Cerebellar nuclear complex (tissue), 1 donor: ENCODE measurements around the gene ITGA5.

Experiments
- DNase-seq, 2 experiments: peaks; one replicate each; lab custom pipeline; 2025; lab: John Stamatoyannopoulos, UW

ITGA5 gene

DNA sequence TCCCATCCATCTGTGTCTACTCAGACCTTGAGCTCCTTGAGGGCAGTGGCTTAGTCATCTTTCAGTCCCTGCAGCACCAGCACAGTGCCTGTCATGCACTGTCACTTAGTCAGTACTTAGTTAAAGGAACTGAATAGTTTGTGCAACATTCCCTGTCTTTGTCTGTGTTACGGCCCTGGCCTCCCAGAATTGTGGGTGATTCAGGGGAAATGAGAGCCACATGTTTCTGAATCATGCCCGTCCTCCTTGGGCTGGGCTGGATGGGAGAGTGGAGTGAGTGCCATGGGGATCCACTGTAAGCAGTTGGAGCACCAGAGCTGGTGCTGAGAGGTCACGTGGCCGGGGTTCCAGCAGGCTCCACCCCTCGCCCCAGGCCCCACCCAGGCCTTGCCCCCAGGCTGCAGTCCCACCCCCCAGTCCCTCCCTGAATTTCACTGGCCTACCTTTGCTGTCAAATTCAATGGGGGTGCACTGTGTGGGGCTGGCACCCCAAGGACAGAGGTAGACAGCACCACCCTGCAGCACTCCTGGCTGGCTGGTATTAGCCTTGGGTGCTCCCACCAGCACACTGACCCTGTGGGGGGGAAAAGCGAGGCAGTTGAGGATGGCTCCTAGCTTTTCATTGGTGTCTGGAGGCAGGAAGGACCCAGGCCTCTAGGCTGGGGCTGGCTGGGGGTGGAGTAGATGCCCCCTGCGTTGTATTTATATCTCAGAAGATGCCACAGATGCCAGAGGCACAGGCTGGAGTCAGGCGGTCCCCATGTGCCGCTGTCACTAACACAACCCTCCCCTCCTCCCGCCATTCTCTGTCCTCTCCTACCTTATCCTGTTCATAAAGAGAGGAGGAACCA is 7.5 kb downstream of the ITGA5 start:
- no peak for DNase-seq

GRCh38 chr12:54409267-54409666 is 9.8 kb downstream of the ITGA5 start:
- DNase-seq: no peak

DNA sequence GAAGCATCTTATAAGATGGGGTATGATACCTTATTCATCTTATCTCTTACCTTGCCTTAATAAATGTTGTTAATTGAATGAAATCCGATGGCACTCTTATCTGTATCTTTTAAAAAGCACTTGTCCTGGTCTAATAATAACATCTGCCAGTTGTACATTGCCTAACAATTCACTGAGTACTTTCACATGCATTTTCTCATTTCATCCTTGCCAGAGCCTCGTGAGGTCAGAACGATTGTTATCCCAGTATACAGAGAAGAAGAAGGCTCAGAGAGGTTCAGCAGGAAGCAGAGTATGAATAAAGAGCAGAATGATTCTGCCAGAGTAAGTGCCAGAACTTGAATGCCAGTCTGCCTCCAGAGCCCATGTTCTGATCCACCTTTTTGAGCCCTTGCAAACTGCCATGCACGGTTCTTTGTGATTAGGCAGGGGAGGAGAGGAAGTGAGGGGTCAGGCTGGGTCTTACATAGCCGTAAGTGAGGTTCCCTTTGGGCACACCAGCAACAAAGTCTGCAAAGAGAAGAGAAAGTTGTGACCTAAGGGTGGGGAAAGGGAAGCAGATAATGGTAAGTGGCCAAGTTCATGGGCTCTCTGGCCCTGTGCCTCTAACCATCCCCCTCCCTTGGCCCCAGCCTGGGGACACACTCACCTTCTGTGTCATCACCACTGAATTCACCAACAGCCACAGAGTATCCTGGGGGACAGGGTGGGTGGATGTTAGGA is 11.7 kb downstream of the ITGA5 start:
- DNase-seq: no peak

GRCh38 chr12:54405573-54405972 is 13.5 kb downstream of the ITGA5 start:
- DNase-seq: no peak

DNA sequence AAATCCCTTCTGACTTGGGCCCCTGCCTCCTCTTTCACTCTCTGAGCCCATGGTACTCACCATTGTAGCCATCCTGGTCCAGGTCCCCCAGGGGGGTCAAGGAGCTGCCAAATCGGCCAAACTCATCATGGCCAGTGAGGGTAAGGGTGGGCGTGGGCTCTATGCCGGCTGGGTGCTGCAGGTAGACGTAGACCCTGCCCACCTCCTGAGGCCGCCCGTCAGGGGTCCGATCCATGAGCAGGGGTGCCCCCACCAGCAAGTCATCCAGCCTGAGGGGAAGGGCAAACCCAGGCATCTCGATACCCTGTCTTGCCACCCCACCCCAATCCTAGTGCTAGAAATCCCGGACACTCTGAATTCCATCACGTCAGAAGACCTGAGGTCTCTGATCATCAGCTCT is 14.0 kb downstream of the ITGA5 start:
- DNase-seq: no peak

DNA sequence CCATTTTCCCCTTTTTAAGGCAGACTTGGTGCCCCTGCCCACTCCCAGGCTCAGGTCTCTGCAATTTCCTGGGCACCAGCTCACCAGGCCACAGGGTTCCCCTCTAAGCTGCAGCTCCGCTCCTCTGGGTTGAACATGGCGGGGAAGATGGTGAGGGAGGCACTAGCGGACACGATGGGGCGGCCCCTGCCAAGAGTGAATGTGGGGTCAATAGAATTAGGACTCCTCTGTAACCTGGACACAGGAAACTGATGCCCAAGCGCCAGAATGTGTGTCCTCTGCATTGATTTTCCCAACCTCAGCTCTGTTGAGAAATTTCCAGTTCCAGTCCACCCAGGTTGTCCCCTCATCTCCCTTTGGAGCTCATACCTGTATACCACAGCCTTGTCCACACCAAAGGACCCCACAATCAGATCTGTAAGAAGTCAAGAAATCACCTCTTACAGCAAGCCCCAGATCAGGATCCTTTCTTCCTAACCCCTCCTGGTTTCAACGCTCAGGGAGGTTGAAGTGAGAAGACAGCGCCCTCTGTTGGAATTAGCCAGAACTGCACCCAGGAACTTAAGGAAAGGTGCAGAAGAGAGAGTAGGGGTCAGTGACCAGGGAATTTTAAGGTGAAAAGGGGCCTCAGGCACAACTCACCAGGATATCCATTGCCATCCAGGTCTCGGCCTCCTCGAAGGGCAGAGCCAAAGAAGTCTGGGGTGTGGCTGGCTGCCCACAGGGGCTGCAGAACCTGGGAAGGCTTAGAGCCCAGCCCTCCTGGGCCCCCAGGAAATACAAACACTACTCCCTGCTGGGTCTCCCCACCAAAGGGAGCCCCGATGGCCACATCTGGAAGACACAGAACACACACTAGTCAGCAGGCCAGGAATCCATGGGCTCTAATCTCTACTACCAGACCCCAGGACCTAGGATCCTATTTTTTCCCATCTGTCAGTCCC is 14.7 kb downstream of the ITGA5 start:
- no peak for DNase-seq

DNA sequence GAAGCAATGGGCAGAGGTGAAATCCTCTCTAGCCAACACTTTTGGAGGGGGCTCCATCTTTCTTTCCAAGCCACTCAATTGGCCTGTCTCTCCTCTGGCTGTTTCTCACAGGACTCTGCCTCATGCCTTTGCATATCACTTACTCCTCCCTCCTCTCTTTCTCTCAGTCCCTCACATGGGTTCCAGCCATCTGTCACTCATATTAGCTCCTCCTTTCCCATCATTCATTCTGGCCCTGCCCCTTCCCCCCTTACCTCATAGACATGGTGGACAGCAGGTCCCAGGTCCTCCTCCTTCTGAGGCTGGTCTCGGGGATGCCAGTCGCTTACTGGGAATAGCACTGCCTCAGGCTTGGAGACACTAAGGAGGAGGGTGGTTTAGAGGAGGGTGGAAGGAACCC is 17.9 kb downstream of the ITGA5 start:
- no peak for DNase-seq

- peak in 1 of 2 experiments; percentile 80 for DNase-seq
Observed at GRCh38 chr12:54398995-54399793, 19.9 kb downstream of the ITGA5 start.

- DNase-seq: no peak
Observed at GRCh38 chr12:54398218-54398617, 20.8 kb downstream of the ITGA5 start.

DNA sequence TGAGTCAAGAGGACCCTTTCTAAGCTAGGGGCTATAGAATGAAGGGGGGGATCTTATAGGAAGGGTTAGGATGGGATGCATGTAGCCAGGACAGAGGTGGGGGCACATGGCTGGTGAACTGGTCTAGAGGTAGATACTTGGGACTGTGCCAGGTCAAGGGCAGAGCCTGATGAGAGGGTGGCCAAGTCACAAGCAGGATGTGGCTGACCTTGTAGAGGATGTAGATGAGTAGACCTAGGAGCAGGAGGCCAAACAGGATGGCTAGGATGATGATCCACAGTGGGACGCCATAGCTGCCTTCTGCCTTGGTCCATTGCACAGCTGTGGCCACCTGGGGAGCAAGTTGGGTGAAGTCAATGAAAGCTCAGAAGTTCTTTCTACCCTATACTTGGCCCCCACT is 21.9 kb downstream of the ITGA5 start:
- DNase-seq: no peak

GRCh38 chr12:54395545-54395944 is 23.5 kb downstream of the ITGA5 start:
- DNase-seq: no peak

GRCh38 chr12:54394986-54395385 is 24.1 kb downstream of the ITGA5 start:
- DNase-seq: no peak

- DNase-seq: no peak
Observed at GRCh38 chr12:54394281-54394719, 24.8 kb downstream of the ITGA5 start.

GRCh38 chr12:54393743-54394142 is 25.3 kb downstream of the ITGA5 start:
- no peak for DNase-seq

DNA sequence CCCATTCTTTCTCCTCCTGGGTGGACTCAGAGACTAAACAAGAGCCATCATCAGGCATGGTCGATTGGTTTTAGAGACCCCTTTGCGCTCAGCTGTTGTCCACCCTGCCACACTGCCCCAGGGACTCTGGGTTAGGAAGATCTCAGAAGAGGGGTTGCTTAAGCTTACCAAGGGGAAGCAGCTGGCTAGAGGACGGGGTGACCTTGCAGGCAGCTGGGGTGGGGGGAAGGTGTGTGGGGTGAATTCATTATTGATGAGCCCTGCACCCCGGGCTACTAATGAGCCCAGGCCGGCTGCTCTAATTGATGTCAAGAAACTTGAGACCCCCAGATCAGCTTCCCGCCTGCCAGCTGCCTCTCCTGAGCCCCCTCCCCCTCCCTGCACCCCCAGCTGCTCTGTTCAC is 25.9 kb downstream of the ITGA5 start:
- DNase-seq: no peak

DNA sequence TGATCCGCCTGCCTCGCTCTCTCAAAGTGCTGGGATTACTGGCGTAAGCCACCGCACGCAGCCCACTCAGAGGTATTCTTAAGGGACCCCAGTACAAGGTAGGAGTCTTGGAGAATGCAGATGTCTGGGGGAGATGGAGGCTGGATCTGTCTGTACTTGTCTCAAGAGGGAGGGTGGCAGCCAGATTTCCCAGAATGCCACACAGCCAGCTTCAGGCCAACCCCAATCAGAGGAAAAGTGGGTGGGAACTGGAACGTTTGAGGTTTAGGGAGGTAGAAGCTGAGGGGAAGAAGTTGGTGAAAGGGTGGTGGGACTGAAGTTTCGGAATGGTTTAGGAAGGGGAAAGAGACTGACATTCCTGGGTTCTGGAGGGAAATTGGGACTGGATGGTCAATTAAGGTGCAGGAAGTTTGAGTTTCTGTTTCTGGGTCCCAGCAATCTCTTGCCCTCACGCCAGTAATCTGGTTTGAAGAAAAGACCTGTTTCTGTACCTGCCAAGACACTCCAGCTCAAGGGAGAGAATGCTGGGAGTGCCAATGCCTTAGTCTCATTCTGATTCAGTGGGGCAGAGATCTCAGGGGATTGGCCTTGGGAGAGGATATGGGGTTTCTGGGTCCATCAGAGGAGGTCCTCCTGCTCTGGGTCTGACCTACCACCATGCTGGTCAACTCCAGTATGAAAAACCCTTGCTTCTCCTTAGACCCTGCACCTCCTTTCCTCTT is 26.4 kb downstream of the ITGA5 start:
- no peak for DNase-seq

GRCh38 chr12:54390668-54391551 is 28.2 kb downstream of the ITGA5 start:
- DNase-seq: no peak

GRCh38 chr12:54390176-54390667 is 28.8 kb downstream of the ITGA5 start:
- DNase-seq: no peak

DNA sequence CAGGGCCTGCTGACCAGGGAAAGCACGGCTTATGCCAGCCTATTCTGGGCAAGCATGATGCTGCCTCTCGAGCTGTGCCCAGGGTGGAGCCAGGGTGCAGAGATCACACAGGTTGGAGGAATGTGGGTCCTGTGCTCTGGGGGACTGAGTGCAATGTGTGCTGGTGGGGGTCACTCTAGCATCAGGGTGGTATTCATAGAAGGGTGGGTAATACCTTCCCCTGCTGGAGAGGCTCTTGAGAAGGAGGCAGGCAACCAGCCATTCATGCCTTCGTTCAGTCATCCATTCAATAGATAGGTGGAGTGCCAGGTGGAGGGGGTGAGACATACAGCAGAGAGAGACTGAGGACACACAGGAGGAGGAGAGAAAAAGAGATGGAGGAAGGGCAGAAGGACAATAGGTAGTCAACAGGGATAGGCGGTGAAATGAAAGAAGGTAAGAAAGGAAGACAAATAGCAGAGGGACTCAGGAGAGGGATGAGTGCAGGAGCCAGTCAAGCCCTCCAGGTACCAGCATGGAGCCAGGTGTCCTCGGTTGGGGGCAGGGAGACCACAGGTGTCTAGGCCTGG is 29.4 kb downstream of the ITGA5 start:
- no peak for DNase-seq
